Body of pancreas (tissue), 4 donors: Measurements from ENCODE around the gene OR2V1. TPM values are rescaled to one million over a fixed set of nuclear protein-coding genes. Genes with fewer than 3 reads are reported as not detected.
"Not testable (repeated sequence)": the region's sequence is repeated elsewhere in the genome, so short reads cannot be mapped to it uniquely, and the experiment has no call there.

Source experiments
- ATAC-seq: fragments of 150-250 bp; one replicate; pipeline ENCODE4 v1.9.1; 2016
- DNase-seq, 4 donors: peaks; one replicate each; pipeline ENCODE4 v3.0.0-alpha.2; 2019
- H3K27ac ChIP-seq, 4 donors: fragments of 200-600 bp; sonication (generic); 1 replicate in 3 of 4; 2 replicates in 1 of 4; pipeline versions ENCODE4 v1.5.1 to v1.6.1; 2016 to 2019; ENCODE audit warnings: mild to moderate bottlenecking in 1 of 4, mixed read lengths in 1 of 4, moderate library complexity in 1 of 4
- H3K27me3 ChIP-seq, 2 donors: fragments of 200-600 bp; sonication (generic); one replicate each; pipeline ENCODE4 v1.6.0; 2016; ENCODE audit warnings: mild to moderate bottlenecking in 1 of 2
- H3K36me3 ChIP-seq, 2 donors: fragments of 200-600 bp; sonication (generic); replicated peaks in 1 of 2; 2 replicates each; pipeline ENCODE4 v1.5.1; 2016; ENCODE audit warnings: low read depth in 2 of 2; ENCODE audit not compliant: insufficient read depth in 1 of 2
- H3K4me1 ChIP-seq: fragments of 200-600 bp; sonication (generic); one replicate; pipeline ENCODE4 v1.6.0; 2016
- H3K4me3 ChIP-seq, 2 donors: fragments of 200-600 bp; sonication (generic); 1 replicate in 1 of 2; 2 replicates in 1 of 2; pipeline ENCODE4 v1.5.1; 2016 to 2019
- H3K9me3 ChIP-seq, 3 donors: fragments of 200-600 bp; sonication (generic); 1 replicate in 2 of 3; 2 replicates in 1 of 3; pipeline ENCODE4 v1.5.1; 2016
- POLR2A ChIP-seq, 3 donors: fragments of 450-650 bp; IDR thresholded peaks; one replicate each; pipeline ENCODE4 v1.6.1; 2016; ENCODE audit warnings: antibody characterized with exemption in 3 of 3, mild to moderate bottlenecking in 2 of 3
- WGBS, 2 donors: methylation state at CpG; one replicate each; pipeline ENCODE4 v1.1.5; 2017; 5-methylcytosine and 5-hydroxymethylcytosine counted together
- intact Hi-C: fragments of 100-400 bp; cut with DNase I; formaldehyde crosslinking; loops from one replicate; pipeline ENCODE4 v1.15.1; 2023
- total RNA-seq, 2 donors: library from RNA; depleted of rRNA; stranded (reverse); fragments of >200 nt; gene quantifications; one replicate each; pipeline ENCODE4 v1.1.0, GENCODE V29; 2016
- TF ChIP-seq, protein P1 (sequence below), 7 experiments: fragments of 450-650 bp in 4 of 7; fragments of 200-600 bp in 3 of 7; sonication (generic) in 3 of 7; IDR thresholded peaks; one replicate each; pipeline ENCODE4 v1.5.1; 2016 to 2019; ENCODE audit warnings: antibody characterized with exemption in 7 of 7

OR2V1 gene, protein sequence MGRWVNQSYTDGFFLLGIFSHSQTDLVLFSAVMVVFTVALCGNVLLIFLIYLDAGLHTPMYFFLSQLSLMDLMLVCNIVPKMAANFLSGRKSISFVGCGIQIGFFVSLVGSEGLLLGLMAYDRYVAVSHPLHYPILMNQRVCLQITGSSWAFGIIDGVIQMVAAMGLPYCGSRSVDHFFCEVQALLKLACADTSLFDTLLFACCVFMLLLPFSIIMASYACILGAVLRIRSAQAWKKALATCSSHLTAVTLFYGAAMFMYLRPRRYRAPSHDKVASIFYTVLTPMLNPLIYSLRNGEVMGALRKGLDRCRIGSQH
- total RNA-seq = not detected

DNA sequence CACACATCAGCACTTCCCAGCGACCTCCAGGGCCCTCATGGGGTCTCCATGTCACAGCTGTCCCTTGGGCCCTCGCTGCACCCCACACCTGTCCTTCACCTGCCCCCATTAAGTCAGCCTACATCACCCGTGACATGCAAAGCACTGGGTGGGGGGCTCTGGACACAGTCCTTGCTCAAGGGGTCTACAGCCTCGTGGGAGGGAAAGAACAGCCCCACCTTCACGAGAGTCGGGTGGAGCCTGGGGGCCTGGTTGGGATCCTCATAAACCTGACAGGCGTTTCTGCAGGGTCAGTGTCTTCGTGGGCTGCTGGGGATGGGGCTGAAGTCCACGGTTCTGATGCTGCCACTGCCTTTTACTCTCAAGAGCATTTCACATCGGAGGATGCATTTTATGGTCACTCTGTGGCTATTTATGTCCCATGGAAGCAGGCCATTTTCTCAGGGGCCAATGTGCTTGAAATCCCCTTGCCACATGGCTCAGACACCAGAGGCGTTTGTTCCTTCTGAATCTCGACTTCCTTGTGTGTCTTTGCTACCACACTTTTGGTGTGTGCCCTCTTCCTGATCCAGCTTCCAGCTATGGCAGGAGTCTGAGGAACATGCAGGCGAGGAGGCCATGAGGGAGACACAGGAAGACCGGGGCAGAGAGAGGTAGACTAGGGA lies at the start of gene OR2V1:
OR2V1 (minus strand) TSS at position 338 of the 665 bp plus-strand sequence. CDS start 5,865 bp downstream, outside the sequence.
- WGBS, 2 donors = 54 to 66% methylated on average over 8 to 14 of the region's 14 CpGs
- no peak for ATAC-seq

DNA sequence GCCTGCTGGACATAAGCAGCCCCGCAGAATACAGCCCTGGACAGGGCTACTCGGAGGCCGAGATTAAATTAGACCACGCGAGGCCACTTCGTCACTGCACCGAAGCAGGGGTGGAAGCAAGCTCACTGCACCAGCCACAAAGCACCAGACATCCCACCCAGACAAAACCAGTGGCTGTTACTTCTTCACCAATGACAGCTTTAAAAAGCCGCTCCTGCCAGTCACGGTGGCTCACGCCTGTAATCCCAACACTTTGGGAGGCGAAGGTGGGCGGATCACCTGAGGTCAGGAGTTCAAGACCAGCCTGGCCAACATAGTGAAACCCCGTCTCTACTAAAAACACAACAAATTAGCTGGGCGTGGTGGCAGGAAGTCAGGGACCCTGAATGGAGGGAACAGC lies 46.6 kb upstream of the OR2V1 start:
- H3K4me1 ChIP-seq, DNase-seq, H3K27ac ChIP-seq, intact Hi-C loops, H3K9me3 ChIP-seq, H3K36me3 ChIP-seq, H3K4me3 ChIP-seq, ATAC-seq: not testable (repeated sequence)
- 70 to 71% methylated on average over 13 to 14 of the region's 14 CpGs for WGBS, 2 donors
- H3K27me3 ChIP-seq = peaks cover 0 to 32% of the 10 kb centered on the region in 2 donors

More for the DNA sequence above, at the start of gene OR2V1:
- H3K4me1 ChIP-seq = no peaks in the 10 kb centered on the region
- no peak within 1 kb of the TSS for H3K4me3 ChIP-seq
- intact Hi-C loops = no loop called here
- H3K9me3 ChIP-seq = no peaks in the 10 kb centered on the region
- H3K36me3 ChIP-seq = no peaks in the 10 kb centered on the region
- no peaks in the 10 kb centered on the region for H3K27me3 ChIP-seq
- DNase-seq = no peak
- no peak within 1 kb of the TSS for H3K27ac ChIP-seq
- no peak for TF ChIP-seq POLR2A (IDR thresholded peaks at IDR 0.05)
- TF ChIP-seq, protein P1, sequence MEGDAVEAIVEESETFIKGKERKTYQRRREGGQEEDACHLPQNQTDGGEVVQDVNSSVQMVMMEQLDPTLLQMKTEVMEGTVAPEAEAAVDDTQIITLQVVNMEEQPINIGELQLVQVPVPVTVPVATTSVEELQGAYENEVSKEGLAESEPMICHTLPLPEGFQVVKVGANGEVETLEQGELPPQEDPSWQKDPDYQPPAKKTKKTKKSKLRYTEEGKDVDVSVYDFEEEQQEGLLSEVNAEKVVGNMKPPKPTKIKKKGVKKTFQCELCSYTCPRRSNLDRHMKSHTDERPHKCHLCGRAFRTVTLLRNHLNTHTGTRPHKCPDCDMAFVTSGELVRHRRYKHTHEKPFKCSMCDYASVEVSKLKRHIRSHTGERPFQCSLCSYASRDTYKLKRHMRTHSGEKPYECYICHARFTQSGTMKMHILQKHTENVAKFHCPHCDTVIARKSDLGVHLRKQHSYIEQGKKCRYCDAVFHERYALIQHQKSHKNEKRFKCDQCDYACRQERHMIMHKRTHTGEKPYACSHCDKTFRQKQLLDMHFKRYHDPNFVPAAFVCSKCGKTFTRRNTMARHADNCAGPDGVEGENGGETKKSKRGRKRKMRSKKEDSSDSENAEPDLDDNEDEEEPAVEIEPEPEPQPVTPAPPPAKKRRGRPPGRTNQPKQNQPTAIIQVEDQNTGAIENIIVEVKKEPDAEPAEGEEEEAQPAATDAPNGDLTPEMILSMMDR (IDR thresholded peaks at IDR 0.05) = no peak

DNA sequence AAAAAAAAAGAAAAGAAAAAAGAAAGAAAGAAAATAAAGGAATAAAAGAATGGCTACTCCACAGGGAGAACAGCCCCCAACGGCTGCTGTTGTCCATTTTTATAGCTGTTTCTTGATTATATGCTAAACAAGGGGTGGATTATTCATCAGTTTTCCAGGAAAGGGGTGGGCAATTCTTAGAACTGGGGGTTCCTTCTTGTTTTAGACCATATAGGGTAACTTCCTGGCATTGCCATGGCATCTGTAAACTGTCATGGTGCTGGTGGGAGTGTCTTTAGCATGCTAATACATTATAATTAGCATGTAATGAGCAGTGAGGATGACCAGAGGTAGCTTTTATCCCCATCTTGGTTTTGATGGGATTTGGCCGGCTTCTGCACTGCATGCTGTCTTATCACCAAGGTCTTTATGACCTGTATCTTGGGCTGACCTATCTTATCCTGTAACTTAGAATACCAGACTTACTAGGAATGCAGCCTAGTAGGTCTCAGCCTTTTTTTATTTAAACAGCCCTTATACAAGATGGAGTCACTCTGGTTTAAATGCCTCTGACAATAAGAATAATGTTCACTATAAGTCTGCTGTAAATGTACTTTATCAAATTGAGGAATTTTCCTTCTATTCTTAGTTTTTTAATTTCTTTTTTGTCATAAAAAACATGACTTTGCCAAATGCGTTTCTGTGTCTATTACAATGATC lies 45.4 kb upstream of the OR2V1 start:
- intact Hi-C loops = no loop called here
- WGBS, 2 donors = 49 to 51% methylated on average over 3 of the region's 3 CpGs
- H3K27me3 ChIP-seq = peaks cover 0 to 39% of the 10 kb centered on the region in 2 donors

DNA sequence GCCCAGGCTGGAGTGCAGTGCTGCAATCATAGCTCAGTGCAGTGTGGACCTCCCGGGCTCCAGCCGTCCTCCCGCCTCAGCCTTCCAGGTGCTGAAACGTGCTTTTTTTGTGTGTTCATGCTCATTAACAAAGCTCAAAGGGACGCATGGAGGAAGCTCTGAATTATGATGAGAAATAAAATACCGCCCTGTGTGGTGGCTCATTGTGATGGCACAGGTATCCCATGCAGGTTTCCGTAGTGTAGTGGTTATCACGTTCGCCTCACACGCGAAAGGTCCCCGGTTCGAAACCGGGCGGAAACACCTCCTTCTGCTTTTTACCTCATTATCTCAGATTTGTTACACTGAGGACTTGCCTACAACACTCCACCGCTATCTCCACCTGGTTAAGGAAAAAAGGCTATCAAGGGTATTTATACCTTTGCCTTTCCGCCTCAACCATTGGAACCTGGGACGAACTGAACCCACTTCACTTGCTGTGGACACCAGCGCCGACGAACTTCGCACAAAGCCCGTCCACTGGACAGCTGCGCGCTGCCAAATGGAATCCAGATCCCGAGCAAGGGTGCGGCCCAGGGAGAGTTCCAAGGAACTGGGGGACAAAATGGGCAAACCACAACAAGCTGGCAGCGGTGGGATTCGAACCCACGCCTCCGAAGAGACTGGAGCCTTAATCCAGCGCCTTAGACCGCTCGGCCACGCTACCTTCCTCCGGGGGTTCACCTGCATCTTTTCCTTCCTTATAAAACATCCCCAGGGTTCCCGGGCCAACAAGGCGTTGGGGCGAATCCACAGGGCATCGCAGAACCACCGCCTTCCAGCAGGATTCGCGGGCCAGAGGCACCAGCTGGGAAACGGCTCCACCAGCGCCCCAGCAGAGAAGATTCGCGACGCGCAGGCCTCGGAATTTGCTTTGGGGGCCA lies 42.7 kb upstream of the OR2V1 start:
- H3K36me3 ChIP-seq = no peaks in the 10 kb centered on the region
- DNase-seq = peak in 2 of 4 donors; percentile 24 to 31
- H3K9me3 ChIP-seq = no peaks in the 10 kb centered on the region
- intact Hi-C loops = no loop called here
- peak; percentile 40 for ATAC-seq
- TF ChIP-seq, protein P1 (IDR thresholded peaks at IDR 0.05) = no peak
- no peak for TF ChIP-seq POLR2A (IDR thresholded peaks at IDR 0.05)
- peaks cover 7% of the 10 kb centered on the region for H3K4me1 ChIP-seq
- no peak overlapping the region for H3K27ac ChIP-seq
- peaks cover 0 to 55% of the 10 kb centered on the region in 2 donors for H3K27me3 ChIP-seq
- H3K4me3 ChIP-seq = no peak overlapping the region
- 5 to 6% methylated on average over 37 to 50 of the region's 50 CpGs for WGBS, 2 donors

More for the DNA sequence above, 45.4 kb upstream of the OR2V1 start:
- Histone ChIP-seq H3K36me3 (no peaks in the 10 kb centered on the region), H3K27ac (no peak overlapping the region), H3K4me1 (no peaks in the 10 kb centered on the region), H3K4me3 (no peak overlapping the region), H3K9me3 (no peaks in the 10 kb centered on the region)
- DNase-seq = no peak
- ATAC-seq = no peak
- TF ChIP-seq, protein P1 (IDR thresholded peaks at IDR 0.05) = no peak
- TF ChIP-seq POLR2A (IDR thresholded peaks at IDR 0.05) = no peak
